Fibroblast of lung (primary cell): Measurements from ENCODE around the gene NECTIN1. TPM values are rescaled to one million over a fixed set of nuclear protein-coding genes. Genes with fewer than 3 reads are reported as not detected.

ENCODE experiments used
- DNase-seq, 2 donors: peaks; one replicate each; pipeline versions ENCODE4 v3.0.0 to v3.0.0-alpha.2; 2010; ENCODE audit warnings: low read depth in 2 of 2
- H2AFZ ChIP-seq: 2 replicates; pipeline ENCODE4 v1.5.1; 2012; ENCODE audit warnings: low read length, control low read depth, inconsistent platforms
- H3K27ac ChIP-seq: 2 replicates; pipeline ENCODE4 v1.5.1; 2011; ENCODE audit warnings: low read length, control low read depth; ENCODE audit not compliant: insufficient read depth
- H3K27me3 ChIP-seq: 2 replicates; pipeline ENCODE4 v1.5.1; 2011; ENCODE audit warnings: mild to moderate bottlenecking, low read length; ENCODE audit not compliant: control insufficient read depth, insufficient read depth
- H3K36me3 ChIP-seq: 2 replicates; pipeline ENCODE4 v1.5.1; 2011; ENCODE audit warnings: low read length; ENCODE audit not compliant: control insufficient read depth, insufficient read depth
- H3K4me1 ChIP-seq: 2 replicates; pipeline ENCODE4 v1.5.1; 2011; ENCODE audit warnings: low read length; ENCODE audit not compliant: control insufficient read depth, insufficient read depth; ENCODE audit errors: extremely low read depth
- H3K4me2 ChIP-seq: 2 replicates; pipeline ENCODE4 v1.5.1; 2011; ENCODE audit warnings: low read length, control low read depth; ENCODE audit not compliant: insufficient read depth; ENCODE audit errors: extremely low read depth
- H3K4me3 ChIP-seq, 4 experiments: fragments of 200-600 bp in 1 of 4; sonication (generic) in 1 of 4; replicated peaks in 1 of 4; 2 replicates each; pipeline ENCODE4 v1.5.1; 2011 to 2016; ENCODE audit warnings: low read length in 4 of 4, low read depth in 3 of 4, mild to moderate bottlenecking in 3 of 4, control low read depth in 2 of 4, inconsistent platforms in 1 of 4, mixed read lengths in 1 of 4; ENCODE audit not compliant: insufficient read depth in 1 of 4; ENCODE audit errors: control extremely low read depth in 1 of 4
- H3K79me2 ChIP-seq: 2 replicates; pipeline ENCODE4 v1.5.1; 2012; ENCODE audit warnings: mild to moderate bottlenecking, low read length, inconsistent platforms; ENCODE audit not compliant: control insufficient read depth, insufficient read depth
- H3K9ac ChIP-seq: 2 replicates; pipeline ENCODE4 v1.5.1; 2011; ENCODE audit warnings: mild to moderate bottlenecking, low read length, control low read depth; ENCODE audit not compliant: insufficient read depth
- H3K9me3 ChIP-seq: 2 replicates; pipeline ENCODE4 v1.5.1; 2012; ENCODE audit warnings: low read depth, low read length; ENCODE audit not compliant: control insufficient read depth, insufficient read depth
- H4K20me1 ChIP-seq: 2 replicates; pipeline ENCODE4 v1.5.1; 2011; ENCODE audit warnings: low read length; ENCODE audit not compliant: control insufficient read depth, insufficient read depth; ENCODE audit errors: extremely low read depth
- EZH2 ChIP-seq: IDR thresholded peaks from 2 replicates; pipeline ENCODE4 v1.5.1; 2012; ENCODE audit warnings: low read length, control low read depth, mild to moderate bottlenecking; ENCODE audit errors: missing control alignments
- polyA plus RNA-seq, 2 donors: library from polyadenylated mRNA; depleted of rRNA in 1 of 2; stranded (reverse) in 1 of 2; unstranded in 1 of 2; fragments of >200 nt; gene quantifications; 2 replicates each; pipeline ENCODE4 v1.2.1, GENCODE V29; 2011 to 2012; ENCODE audit warnings: missing spikeins in 1 of 2
- total RNA-seq: library from RNA; depleted of rRNA; stranded (reverse); fragments of >200 nt; gene quantifications from 2 replicates; pipeline ENCODE4 v1.2.1, GENCODE V29; 2014
- TF ChIP-seq, protein P1 (sequence below), 2 donors: IDR thresholded peaks in 1 of 2; conservative IDR thresholded peaks in 1 of 2; 1 replicate in 1 of 2; 2 replicates in 1 of 2; pipeline ENCODE4 v1.5.1; 2011 to 2012; ENCODE audit warnings: low read length in 2 of 2, control low read depth in 1 of 2, inconsistent platforms in 1 of 2, low read depth in 1 of 2, mild to moderate bottlenecking in 1 of 2

Gene NECTIN1
- total and polyA plus RNA-seq, 2 donors (not counting 1 experiment from before 2014, with no cell fraction given): 2.0 to 2.8 TPM

DNA sequence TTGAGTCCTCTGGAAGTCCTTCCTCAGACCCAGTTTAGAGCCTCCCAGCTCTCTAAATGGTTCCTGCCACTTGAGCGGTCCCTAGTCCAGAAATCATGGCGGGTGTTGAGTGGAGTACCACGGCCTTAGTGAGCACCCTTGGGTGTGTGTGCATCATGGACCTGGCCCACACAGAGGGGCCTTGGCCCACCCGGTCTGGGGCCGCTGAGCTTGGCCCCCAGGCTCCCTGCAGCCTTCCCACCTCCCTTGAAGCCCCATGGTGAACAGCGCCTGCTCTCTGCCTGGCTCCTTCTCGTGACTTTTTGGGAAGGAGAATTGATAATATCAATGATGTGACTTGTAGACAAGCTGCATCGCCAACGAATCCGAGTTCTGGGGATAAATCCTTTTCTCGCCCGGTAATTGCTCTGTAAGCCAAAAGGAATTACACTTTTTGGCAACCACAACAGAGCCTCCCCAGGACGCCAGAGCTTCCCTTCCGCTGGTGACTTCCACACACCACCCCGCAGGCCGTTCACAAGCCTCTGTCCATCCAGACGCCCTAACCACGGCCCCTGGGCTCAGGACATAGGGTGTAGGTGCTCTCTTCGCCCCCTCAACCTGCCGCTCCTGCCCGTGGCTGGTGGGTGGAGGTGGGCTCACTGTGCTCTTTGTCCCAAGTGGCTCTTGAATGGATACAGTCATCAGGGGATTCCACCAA lies 93.8 kb downstream of the NECTIN1 start:
- no peak overlapping the region for H2AFZ ChIP-seq
- no peak overlapping the region for H3K4me2 ChIP-seq
- no peaks in the 10 kb centered on the region for H4K20me1 ChIP-seq
- TF ChIP-seq, protein P1, sequence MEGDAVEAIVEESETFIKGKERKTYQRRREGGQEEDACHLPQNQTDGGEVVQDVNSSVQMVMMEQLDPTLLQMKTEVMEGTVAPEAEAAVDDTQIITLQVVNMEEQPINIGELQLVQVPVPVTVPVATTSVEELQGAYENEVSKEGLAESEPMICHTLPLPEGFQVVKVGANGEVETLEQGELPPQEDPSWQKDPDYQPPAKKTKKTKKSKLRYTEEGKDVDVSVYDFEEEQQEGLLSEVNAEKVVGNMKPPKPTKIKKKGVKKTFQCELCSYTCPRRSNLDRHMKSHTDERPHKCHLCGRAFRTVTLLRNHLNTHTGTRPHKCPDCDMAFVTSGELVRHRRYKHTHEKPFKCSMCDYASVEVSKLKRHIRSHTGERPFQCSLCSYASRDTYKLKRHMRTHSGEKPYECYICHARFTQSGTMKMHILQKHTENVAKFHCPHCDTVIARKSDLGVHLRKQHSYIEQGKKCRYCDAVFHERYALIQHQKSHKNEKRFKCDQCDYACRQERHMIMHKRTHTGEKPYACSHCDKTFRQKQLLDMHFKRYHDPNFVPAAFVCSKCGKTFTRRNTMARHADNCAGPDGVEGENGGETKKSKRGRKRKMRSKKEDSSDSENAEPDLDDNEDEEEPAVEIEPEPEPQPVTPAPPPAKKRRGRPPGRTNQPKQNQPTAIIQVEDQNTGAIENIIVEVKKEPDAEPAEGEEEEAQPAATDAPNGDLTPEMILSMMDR (conservative IDR thresholded peaks at IDR 0.05 in 1 of 2, IDR thresholded peaks at IDR 0.05 in 1 of 2; ENCODE audit: low read depth in 1 of 2, low read length in 2 of 2): no peak
- no peak for TF ChIP-seq EZH2
- H3K79me2 ChIP-seq: no peaks in the 10 kb centered on the region
- peaks cover 4% of the 10 kb centered on the region for H3K27me3 ChIP-seq
- no peak overlapping the region for H3K9ac ChIP-seq
- DNase-seq: peak in 1 of 2 donors; percentile 18
- H3K4me1 ChIP-seq: no peaks in the 10 kb centered on the region
- no peaks in the 10 kb centered on the region for H3K36me3 ChIP-seq
- H3K9me3 ChIP-seq: no peaks in the 10 kb centered on the region
- H3K27ac ChIP-seq: no peak overlapping the region
- no peak overlapping the region for H3K4me3 ChIP-seq

DNA sequence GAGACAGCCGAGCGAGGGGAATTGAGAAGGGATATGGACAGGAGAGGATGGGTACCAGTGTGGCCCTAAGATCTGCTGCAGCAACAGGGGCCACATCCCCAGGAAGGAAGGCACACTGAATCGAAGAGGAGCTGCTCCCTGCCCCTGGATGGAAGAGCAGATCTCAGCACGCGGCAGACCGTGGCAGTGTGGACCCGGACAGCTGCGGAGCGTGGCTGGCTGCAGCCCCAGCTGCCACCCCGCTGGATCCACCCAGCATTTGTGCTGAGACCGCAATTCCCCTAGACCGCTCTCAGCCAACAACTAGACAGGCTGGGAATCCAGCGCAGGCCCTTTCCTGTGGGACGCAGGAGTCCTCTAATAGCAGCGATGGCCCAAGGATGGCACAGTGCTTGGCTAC lies 94.7 kb downstream of the NECTIN1 start:
- no peak overlapping the region for H3K4me2 ChIP-seq
- H3K27ac ChIP-seq: no peak overlapping the region
- H3K36me3 ChIP-seq: no peaks in the 10 kb centered on the region
- TF ChIP-seq EZH2: no peak
- TF ChIP-seq, protein P1 (conservative IDR thresholded peaks at IDR 0.05 in 1 of 2, IDR thresholded peaks at IDR 0.05 in 1 of 2; ENCODE audit: low read depth in 1 of 2, low read length in 2 of 2): no peak
- no peak overlapping the region for H2AFZ ChIP-seq
- H3K9ac ChIP-seq: no peak overlapping the region
- no peaks in the 10 kb centered on the region for H3K79me2 ChIP-seq
- H3K4me3 ChIP-seq: no peak overlapping the region
- no peaks in the 10 kb centered on the region for H3K9me3 ChIP-seq
- peaks cover 4% of the 10 kb centered on the region for H3K27me3 ChIP-seq
- no peaks in the 10 kb centered on the region for H3K4me1 ChIP-seq
- no peak for DNase-seq
- no peaks in the 10 kb centered on the region for H4K20me1 ChIP-seq

DNA sequence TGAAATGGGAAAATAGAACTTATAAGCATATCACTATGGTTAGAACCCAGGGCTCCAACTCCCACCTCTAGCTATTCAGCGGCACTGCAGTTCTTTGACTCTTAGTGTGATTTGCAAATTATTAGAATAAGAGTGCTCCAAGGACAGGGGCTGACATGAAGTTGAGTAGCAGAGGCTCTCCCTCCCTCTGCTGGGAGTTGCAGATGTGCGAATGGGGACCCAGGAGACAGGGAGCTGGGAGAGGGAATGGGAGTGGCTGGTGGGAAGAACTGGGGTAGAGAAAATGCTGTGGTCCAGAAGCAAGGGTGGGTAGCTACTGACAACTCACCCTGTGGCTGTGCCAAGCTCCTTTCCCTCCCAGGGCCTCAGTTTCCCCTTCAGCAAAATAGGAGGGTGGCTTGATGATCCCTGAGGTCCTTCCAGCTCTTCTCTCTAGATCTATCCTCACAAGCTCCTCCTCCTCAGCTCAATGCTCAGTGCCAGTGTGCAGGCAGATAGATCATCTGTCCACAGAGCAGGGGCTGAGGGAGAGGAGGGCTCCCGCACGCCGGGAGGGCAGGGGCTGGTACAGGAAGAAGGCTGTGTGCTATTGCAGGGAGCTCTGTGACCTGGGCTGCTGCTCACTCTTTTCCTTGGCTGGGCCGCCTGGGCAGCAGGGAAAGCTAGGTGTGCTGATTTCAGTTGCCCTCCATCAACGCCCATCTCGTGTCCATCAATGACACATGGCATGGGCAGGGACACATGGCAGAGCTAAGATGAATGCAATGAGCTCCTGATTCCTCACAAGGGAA lies 99.0 kb downstream of the NECTIN1 start:
- Histone ChIP-seq H3K4me1 (peaks cover 4% of the 10 kb centered on the region), H3K27ac (no peak overlapping the region), H3K36me3 (no peaks in the 10 kb centered on the region), H3K4me3 (no peak overlapping the region), H2AFZ (no peak overlapping the region), H3K9me3 (no peaks in the 10 kb centered on the region), H3K9ac (no peak overlapping the region), H3K27me3 (peaks cover 4% of the 10 kb centered on the region), H3K79me2 (no peaks in the 10 kb centered on the region), H4K20me1 (no peaks in the 10 kb centered on the region), H3K4me2 (no peak overlapping the region)
- no peak for TF ChIP-seq EZH2
- TF ChIP-seq, protein P1 (conservative IDR thresholded peaks at IDR 0.05 in 1 of 2, IDR thresholded peaks at IDR 0.05 in 1 of 2; ENCODE audit: low read depth in 1 of 2, low read length in 2 of 2): no peak
- no peak for DNase-seq
